Measurements from ENCODE around the gene SYT3.

SYT3 gene, protein sequence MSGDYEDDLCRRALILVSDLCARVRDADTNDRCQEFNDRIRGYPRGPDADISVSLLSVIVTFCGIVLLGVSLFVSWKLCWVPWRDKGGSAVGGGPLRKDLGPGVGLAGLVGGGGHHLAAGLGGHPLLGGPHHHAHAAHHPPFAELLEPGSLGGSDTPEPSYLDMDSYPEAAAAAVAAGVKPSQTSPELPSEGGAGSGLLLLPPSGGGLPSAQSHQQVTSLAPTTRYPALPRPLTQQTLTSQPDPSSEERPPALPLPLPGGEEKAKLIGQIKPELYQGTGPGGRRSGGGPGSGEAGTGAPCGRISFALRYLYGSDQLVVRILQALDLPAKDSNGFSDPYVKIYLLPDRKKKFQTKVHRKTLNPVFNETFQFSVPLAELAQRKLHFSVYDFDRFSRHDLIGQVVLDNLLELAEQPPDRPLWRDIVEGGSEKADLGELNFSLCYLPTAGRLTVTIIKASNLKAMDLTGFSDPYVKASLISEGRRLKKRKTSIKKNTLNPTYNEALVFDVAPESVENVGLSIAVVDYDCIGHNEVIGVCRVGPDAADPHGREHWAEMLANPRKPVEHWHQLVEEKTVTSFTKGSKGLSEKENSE

DNA sequence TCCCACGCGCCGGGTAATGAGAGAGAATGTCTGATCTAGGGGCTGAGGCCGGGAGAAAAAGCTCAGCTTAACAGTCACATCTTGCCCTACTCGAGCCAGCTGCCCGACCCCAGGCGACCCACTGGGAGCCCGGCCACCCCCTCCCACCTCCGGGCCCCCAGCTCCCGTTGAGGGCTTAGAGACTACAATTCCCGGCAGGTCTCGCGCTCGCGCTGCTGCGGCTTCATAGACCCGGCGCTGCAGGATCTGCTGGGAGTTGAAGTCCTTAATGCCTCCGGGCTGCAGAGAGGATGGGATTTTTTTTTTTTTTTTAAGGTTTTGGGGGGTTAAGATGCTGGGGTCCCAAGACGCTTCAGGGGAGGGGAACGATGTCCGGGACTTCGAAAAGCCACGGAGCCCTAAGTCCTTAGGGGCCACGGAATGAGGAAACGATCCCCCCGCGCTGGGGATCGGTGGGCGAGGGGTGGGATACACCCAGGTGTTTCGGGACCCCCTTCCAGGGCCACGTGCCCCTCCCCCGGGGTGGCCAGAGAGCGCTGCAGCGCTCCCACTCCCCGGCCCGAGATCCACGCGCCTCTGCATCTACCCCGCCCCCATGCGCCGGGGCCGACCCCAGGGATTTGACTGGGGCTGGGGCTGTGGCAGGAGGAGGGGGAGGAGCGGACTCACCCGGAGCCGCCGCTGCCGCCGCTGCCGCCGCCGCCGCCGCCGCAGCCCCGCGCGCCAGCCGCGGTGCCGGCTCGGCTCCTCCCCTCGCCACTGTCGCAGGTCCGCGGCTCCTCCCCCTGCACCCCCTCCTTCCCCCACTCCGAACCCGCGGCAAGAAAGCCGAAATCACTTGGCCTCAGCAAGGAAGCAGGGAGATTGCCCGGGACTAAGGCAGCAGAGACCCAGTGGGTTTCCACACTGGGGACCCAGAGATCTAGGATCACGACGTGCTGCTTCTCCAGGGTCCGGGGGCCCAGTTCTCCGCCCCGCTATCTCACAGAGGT is at the start of gene SYT3:
Gene SYT3, minus strand, starts transcription at position 761 of the 992 bp plus-strand sequence. CDS start 2,470 bp downstream, outside the sequence.
- CTCF ChIA-PET, result interaction anchor here (0.6 kb wide), 1 partner anchor 39 kb away, joined by 3 read pairs; no protein-coding TSS in a partner anchor
- Histone ChIP-seq H3K4me3 (ENCODE audit: low read depth, low read length) (peak within 1 kb of the TSS; percentile 65), H3K36me3 (ENCODE audit: control insufficient read depth in 2 of 2, insufficient read depth in 1 of 2, low read length in 2 of 2) (no peaks in the 10 kb centered on the region), H3K9me3 (ENCODE audit: control insufficient read depth, insufficient read depth, low read depth, low read length) (no peaks in the 10 kb centered on the region), H3K27ac (ENCODE audit: extremely low read depth, low read depth, low read length) (peak within 1 kb of the TSS; percentile 34; the same call in 1 of the 2 replicates), H3K4me1 (ENCODE audit: control insufficient read depth, insufficient read depth, low read length) (no peaks in the 10 kb centered on the region)
- POLR2A ChIA-PET, result interaction anchor here (0.6 kb wide), 2 partner anchors 86 to 153 kb away, joined by 4 to 11 read pairs; no protein-coding TSS in a partner anchor
- TF ChIP-seq ZNF585B (tag by site-specific recombination; IDR thresholded peaks at IDR 0.05), result no peak
- TF ChIP-seq ZNF341 (tag by site-specific recombination; IDR thresholded peaks at IDR 0.05; ENCODE audit: low read depth), result peak; percentile 79
- peak; percentile 34; the same call in 1 of the 2 replicates for TF ChIP-seq EGR2 (tag by site-specific recombination; IDR thresholded peaks at IDR 0.05; ENCODE audit: low read depth)
- TF ChIP-seq, protein P1, sequence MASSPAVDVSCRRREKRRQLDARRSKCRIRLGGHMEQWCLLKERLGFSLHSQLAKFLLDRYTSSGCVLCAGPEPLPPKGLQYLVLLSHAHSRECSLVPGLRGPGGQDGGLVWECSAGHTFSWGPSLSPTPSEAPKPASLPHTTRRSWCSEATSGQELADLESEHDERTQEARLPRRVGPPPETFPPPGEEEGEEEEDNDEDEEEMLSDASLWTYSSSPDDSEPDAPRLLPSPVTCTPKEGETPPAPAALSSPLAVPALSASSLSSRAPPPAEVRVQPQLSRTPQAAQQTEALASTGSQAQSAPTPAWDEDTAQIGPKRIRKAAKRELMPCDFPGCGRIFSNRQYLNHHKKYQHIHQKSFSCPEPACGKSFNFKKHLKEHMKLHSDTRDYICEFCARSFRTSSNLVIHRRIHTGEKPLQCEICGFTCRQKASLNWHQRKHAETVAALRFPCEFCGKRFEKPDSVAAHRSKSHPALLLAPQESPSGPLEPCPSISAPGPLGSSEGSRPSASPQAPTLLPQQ (tag by site-specific recombination; IDR thresholded peaks at IDR 0.05), result 0 out of 2 replicates have a peak, but pooled peaks have one; percentile 31
- TF ChIP-seq ZNF19 (tag by site-specific recombination; IDR thresholded peaks at IDR 0.05; ENCODE audit: low read depth), result no peak
- TF ChIP-seq, protein P2, sequence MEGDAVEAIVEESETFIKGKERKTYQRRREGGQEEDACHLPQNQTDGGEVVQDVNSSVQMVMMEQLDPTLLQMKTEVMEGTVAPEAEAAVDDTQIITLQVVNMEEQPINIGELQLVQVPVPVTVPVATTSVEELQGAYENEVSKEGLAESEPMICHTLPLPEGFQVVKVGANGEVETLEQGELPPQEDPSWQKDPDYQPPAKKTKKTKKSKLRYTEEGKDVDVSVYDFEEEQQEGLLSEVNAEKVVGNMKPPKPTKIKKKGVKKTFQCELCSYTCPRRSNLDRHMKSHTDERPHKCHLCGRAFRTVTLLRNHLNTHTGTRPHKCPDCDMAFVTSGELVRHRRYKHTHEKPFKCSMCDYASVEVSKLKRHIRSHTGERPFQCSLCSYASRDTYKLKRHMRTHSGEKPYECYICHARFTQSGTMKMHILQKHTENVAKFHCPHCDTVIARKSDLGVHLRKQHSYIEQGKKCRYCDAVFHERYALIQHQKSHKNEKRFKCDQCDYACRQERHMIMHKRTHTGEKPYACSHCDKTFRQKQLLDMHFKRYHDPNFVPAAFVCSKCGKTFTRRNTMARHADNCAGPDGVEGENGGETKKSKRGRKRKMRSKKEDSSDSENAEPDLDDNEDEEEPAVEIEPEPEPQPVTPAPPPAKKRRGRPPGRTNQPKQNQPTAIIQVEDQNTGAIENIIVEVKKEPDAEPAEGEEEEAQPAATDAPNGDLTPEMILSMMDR (tag by site-specific recombination; IDR thresholded peaks at IDR 0.05), result no peak
- TF ChIP-seq ZNF335 (tag by site-specific recombination; conservative IDR thresholded peaks at IDR 0.05), result peak; percentile 94
- TF ChIP-seq ZBTB48 (tag by site-specific recombination; IDR thresholded peaks at IDR 0.05), result peak; percentile 33; the same call in 1 of the 2 replicates
- TF ChIP-seq ZBTB20 (tag by site-specific recombination; IDR thresholded peaks at IDR 0.05), result peak; percentile 42; the same call in 1 of the 2 replicates
- no peak for TF ChIP-seq ZNF416 (tag by site-specific recombination; IDR thresholded peaks at IDR 0.05)
- TF ChIP-seq, protein P3, sequence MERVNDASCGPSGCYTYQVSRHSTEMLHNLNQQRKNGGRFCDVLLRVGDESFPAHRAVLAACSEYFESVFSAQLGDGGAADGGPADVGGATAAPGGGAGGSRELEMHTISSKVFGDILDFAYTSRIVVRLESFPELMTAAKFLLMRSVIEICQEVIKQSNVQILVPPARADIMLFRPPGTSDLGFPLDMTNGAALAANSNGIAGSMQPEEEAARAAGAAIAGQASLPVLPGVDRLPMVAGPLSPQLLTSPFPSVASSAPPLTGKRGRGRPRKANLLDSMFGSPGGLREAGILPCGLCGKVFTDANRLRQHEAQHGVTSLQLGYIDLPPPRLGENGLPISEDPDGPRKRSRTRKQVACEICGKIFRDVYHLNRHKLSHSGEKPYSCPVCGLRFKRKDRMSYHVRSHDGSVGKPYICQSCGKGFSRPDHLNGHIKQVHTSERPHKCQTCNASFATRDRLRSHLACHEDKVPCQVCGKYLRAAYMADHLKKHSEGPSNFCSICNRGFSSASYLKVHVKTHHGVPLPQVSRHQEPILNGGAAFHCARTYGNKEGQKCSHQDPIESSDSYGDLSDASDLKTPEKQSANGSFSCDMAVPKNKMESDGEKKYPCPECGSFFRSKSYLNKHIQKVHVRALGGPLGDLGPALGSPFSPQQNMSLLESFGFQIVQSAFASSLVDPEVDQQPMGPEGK (tag by site-specific recombination; IDR thresholded peaks at IDR 0.05), result peak; percentile 85
- no peak; the same call in 1 of the 2 replicates for TF ChIP-seq SP2 (tag by site-specific recombination; IDR thresholded peaks at IDR 0.05)
- TF ChIP-seq ZNF248 (tag by site-specific recombination; IDR thresholded peaks at IDR 0.05), result no peak
- peak; percentile 71; the same call in 1 of the 2 replicates for TF ChIP-seq HOXC10 (CRISPR knock-in tag; IDR thresholded peaks at IDR 0.05)
- TF ChIP-seq ZNF76 (tag by site-specific recombination; IDR thresholded peaks at IDR 0.05; ENCODE audit: borderline replicate concordance, low read depth), result peak; percentile 96
- TF ChIP-seq, protein P4, sequence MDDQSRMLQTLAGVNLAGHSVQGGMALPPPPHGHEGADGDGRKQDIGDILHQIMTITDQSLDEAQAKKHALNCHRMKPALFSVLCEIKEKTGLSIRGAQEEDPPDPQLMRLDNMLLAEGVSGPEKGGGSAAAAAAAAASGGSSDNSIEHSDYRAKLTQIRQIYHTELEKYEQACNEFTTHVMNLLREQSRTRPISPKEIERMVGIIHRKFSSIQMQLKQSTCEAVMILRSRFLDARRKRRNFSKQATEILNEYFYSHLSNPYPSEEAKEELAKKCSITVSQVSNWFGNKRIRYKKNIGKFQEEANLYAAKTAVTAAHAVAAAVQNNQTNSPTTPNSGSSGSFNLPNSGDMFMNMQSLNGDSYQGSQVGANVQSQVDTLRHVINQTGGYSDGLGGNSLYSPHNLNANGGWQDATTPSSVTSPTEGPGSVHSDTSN (CRISPR knock-in tag; IDR thresholded peaks at IDR 0.05), result 0 out of 2 replicates have a peak, but pooled peaks have one; percentile 31
- peak; percentile 42; the same call in 1 of the 2 replicates for TF ChIP-seq SP3 (tag by site-specific recombination; IDR thresholded peaks at IDR 0.05)
- TF ChIP-seq ZEB2 (tag by site-specific recombination; IDR thresholded peaks at IDR 0.05), result 0 out of 2 replicates have a peak, but pooled peaks have one; percentile 42
- TF ChIP-seq, protein P5, sequence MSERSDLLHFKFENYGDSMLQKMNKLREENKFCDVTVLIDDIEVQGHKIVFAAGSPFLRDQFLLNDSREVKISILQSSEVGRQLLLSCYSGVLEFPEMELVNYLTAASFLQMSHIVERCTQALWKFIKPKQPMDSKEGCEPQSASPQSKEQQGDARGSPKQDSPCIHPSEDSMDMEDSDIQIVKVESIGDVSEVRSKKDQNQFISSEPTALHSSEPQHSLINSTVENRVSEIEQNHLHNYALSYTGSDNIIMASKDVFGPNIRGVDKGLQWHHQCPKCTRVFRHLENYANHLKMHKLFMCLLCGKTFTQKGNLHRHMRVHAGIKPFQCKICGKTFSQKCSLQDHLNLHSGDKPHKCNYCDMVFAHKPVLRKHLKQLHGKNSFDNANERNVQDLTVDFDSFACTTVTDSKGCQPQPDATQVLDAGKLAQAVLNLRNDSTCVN (tag by site-specific recombination; optimal IDR thresholded peaks at IDR 0.05), result peak; percentile 36
- no peak for TF ChIP-seq ZFP69B (tag by site-specific recombination; IDR thresholded peaks at IDR 0.05)
- TF ChIP-seq, protein P6, sequence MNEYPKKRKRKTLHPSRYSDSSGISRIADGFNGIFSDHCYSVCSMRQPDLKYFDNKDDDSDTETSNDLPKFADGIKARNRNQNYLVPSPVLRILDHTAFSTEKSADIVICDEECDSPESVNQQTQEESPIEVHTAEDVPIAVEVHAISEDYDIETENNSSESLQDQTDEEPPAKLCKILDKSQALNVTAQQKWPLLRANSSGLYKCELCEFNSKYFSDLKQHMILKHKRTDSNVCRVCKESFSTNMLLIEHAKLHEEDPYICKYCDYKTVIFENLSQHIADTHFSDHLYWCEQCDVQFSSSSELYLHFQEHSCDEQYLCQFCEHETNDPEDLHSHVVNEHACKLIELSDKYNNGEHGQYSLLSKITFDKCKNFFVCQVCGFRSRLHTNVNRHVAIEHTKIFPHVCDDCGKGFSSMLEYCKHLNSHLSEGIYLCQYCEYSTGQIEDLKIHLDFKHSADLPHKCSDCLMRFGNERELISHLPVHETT (tag by site-specific recombination; IDR thresholded peaks at IDR 0.05), result no peak
- TF ChIP-seq, protein P7, sequence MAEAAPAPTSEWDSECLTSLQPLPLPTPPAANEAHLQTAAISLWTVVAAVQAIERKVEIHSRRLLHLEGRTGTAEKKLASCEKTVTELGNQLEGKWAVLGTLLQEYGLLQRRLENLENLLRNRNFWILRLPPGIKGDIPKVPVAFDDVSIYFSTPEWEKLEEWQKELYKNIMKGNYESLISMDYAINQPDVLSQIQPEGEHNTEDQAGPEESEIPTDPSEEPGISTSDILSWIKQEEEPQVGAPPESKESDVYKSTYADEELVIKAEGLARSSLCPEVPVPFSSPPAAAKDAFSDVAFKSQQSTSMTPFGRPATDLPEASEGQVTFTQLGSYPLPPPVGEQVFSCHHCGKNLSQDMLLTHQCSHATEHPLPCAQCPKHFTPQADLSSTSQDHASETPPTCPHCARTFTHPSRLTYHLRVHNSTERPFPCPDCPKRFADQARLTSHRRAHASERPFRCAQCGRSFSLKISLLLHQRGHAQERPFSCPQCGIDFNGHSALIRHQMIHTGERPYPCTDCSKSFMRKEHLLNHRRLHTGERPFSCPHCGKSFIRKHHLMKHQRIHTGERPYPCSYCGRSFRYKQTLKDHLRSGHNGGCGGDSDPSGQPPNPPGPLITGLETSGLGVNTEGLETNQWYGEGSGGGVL (tag by site-specific recombination; IDR thresholded peaks at IDR 0.05), result peak; percentile 91

All from HEK293 (cell line).